Measurements from ENCODE around the gene HMX3.

DNA sequence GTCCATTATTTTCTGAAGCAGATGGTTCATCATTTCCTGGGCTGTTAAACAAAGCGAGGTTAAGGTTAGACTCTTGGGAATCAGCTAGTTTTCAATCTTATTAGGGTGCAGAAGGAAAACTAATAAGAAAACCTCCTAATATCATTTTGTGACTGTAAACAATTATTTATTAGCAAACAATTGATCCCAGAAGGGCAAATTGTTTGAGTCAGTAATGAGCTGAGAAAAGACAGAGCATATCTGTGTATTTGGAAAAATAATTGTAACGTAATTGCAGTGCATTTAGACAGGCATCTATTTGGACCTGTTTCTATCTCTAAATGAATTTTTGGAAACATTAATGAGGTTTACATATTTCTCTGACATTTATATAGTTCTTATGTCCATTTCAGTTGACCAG is 28.5 kb downstream of the HMX3 start:
- TF ChIP-seq, protein P1, sequence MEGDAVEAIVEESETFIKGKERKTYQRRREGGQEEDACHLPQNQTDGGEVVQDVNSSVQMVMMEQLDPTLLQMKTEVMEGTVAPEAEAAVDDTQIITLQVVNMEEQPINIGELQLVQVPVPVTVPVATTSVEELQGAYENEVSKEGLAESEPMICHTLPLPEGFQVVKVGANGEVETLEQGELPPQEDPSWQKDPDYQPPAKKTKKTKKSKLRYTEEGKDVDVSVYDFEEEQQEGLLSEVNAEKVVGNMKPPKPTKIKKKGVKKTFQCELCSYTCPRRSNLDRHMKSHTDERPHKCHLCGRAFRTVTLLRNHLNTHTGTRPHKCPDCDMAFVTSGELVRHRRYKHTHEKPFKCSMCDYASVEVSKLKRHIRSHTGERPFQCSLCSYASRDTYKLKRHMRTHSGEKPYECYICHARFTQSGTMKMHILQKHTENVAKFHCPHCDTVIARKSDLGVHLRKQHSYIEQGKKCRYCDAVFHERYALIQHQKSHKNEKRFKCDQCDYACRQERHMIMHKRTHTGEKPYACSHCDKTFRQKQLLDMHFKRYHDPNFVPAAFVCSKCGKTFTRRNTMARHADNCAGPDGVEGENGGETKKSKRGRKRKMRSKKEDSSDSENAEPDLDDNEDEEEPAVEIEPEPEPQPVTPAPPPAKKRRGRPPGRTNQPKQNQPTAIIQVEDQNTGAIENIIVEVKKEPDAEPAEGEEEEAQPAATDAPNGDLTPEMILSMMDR (IDR thresholded peaks at IDR 0.05) = no peak
- no peak for TF ChIP-seq POLR2A (IDR thresholded peaks at IDR 0.05)

All from lower leg skin (tissue), 3 donors.